Breast epithelium (tissue), 4 donors: ENCODE data around the gene RFPL4A. TPM values are rescaled to one million over a fixed set of nuclear protein-coding genes. Genes with fewer than 3 reads are reported as not detected.
"Not testable (repeated sequence)": the region's sequence is repeated elsewhere in the genome, so short reads cannot be mapped to it uniquely, and the experiment has no call there.

ENCODE experiments used
- DNase-seq, 2 donors: peaks; one replicate each; pipeline ENCODE4 v3.0.0-alpha.2; 2019; ENCODE audit warnings: low spot score in 2 of 2
- H3K27ac ChIP-seq, 2 donors: fragments of 200-600 bp; sonication (generic) in 1 of 2; one replicate each; pipeline ENCODE4 v1.5.1; 2016 to 2019; ENCODE audit warnings: mild to moderate bottlenecking in 1 of 2
- H3K27me3 ChIP-seq, 2 donors: fragments of 200-600 bp; sonication (generic) in 1 of 2; one replicate each; pipeline versions ENCODE4 v1.5.1 to v1.6.0; 2017 to 2019; ENCODE audit warnings: control low read depth in 1 of 2, mild to moderate bottlenecking in 1 of 2
- H3K36me3 ChIP-seq: fragments of 200-600 bp; one replicate; pipeline ENCODE4 v1.5.1; 2019
- H3K4me1 ChIP-seq, 2 donors: fragments of 200-600 bp; sonication (generic); one replicate each; pipeline ENCODE4 v1.5.1; 2016 to 2019; ENCODE audit warnings: control low read depth in 1 of 2
- H3K4me3 ChIP-seq, 3 donors: fragments of 200-600 bp; sonication (generic); 1 replicate in 2 of 3; 2 replicates in 1 of 3; pipeline ENCODE4 v1.5.1; 2016 to 2019; ENCODE audit warnings: mild to moderate bottlenecking in 3 of 3, moderate library complexity in 2 of 3
- H3K9me3 ChIP-seq, 2 donors: fragments of 200-600 bp; sonication (generic) in 1 of 2; one replicate each; pipeline ENCODE4 v1.5.1; 2016 to 2019; ENCODE audit warnings: control low read depth in 1 of 2
- POLR2A ChIP-seq: fragments of 450-650 bp; IDR thresholded peaks from one replicate; pipeline ENCODE4 v1.6.1; 2016; ENCODE audit warnings: antibody characterized with exemption, mild to moderate bottlenecking, moderate library complexity
- POLR2AphosphoS5 ChIP-seq, 3 donors: sonication (generic); formaldehyde crosslinking; IDR thresholded peaks; one replicate each; pipeline ENCODE4 v1.6.1; 2017; ENCODE audit warnings: antibody characterized with exemption in 3 of 3
- intact Hi-C: fragments of 100-400 bp; cut with DNase I; formaldehyde crosslinking; loops from one replicate; pipeline ENCODE4 v1.15.1; 2023; ENCODE audit warnings: low total_unique reads
- total RNA-seq, 3 donors: library from RNA; depleted of rRNA; stranded (reverse); fragments of >200 nt; gene quantifications; one replicate each; pipeline ENCODE4 v1.1.0, GENCODE V29; 2016
- TF ChIP-seq, protein P1 (sequence below), 3 donors: fragments of 450-650 bp; IDR thresholded peaks; one replicate each; pipeline ENCODE4 v1.5.1; 2016 to 2017; ENCODE audit warnings: antibody characterized with exemption in 3 of 3, mild to moderate bottlenecking in 3 of 3, moderate library complexity in 3 of 3

RFPL4A gene
- total RNA-seq, 3 donors from 2014 or later: not detected

- DNase-seq: no peak
- H3K36me3 ChIP-seq: no peaks in the 10 kb centered on the region
- no peaks in the 10 kb centered on the region for H3K4me1 ChIP-seq
- H3K27ac ChIP-seq: no peak overlapping the region
- intact Hi-C loops: no loop called here
- H3K9me3 ChIP-seq: peaks cover 0 to 19% of the 10 kb centered on the region in 2 donors
- no peak for TF ChIP-seq POLR2AphosphoS5 (IDR thresholded peaks at IDR 0.05)
- TF ChIP-seq, protein P1, sequence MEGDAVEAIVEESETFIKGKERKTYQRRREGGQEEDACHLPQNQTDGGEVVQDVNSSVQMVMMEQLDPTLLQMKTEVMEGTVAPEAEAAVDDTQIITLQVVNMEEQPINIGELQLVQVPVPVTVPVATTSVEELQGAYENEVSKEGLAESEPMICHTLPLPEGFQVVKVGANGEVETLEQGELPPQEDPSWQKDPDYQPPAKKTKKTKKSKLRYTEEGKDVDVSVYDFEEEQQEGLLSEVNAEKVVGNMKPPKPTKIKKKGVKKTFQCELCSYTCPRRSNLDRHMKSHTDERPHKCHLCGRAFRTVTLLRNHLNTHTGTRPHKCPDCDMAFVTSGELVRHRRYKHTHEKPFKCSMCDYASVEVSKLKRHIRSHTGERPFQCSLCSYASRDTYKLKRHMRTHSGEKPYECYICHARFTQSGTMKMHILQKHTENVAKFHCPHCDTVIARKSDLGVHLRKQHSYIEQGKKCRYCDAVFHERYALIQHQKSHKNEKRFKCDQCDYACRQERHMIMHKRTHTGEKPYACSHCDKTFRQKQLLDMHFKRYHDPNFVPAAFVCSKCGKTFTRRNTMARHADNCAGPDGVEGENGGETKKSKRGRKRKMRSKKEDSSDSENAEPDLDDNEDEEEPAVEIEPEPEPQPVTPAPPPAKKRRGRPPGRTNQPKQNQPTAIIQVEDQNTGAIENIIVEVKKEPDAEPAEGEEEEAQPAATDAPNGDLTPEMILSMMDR (IDR thresholded peaks at IDR 0.05): no peak
- TF ChIP-seq POLR2A: no peak
- H3K27me3 ChIP-seq: peaks cover 0 to 24% of the 10 kb centered on the region in 2 donors
- no peak overlapping the region for H3K4me3 ChIP-seq
Observed at GRCh38 chr19:55720214-55720746, 38.6 kb upstream of the RFPL4A start.

DNA sequence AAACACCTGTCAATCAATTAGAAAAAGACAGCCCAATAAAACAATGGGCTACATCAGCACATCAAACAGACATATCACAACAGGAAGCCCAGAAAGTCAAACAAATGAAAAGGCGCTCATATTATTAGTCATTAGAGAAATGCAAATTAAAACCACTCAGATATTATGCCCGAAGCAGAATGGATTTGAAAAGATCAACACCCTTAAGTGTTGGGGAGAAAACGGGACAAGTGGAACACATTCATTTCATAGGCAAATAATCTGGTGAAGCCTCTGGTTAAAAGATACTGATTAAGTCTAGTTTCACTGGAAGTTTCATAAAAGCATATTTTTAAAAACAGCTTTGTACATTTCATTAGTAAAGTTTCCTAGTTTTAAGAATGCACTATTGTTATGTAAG is 38.1 kb upstream of the RFPL4A start:
- H3K9me3 ChIP-seq: peaks cover 0 to 19% of the 10 kb centered on the region in 2 donors
- intact Hi-C loops: no loop called here
- H3K4me1 ChIP-seq: no peaks in the 10 kb centered on the region
- no peak for DNase-seq
- no peaks in the 10 kb centered on the region for H3K36me3 ChIP-seq
- no peak overlapping the region for H3K4me3 ChIP-seq
- TF ChIP-seq POLR2AphosphoS5 (IDR thresholded peaks at IDR 0.05) (no peak), POLR2A (no peak)
- TF ChIP-seq, protein P1 (IDR thresholded peaks at IDR 0.05): no peak
- H3K27ac ChIP-seq: no peak overlapping the region
- peaks cover 0 to 21% of the 10 kb centered on the region in 2 donors for H3K27me3 ChIP-seq

GRCh38 chr19:55723491-55723890 is 35.4 kb upstream of the RFPL4A start:
- H3K36me3 ChIP-seq: no peaks in the 10 kb centered on the region
- peaks cover 0 to 19% of the 10 kb centered on the region in 2 donors for H3K9me3 ChIP-seq
- TF ChIP-seq POLR2A (no peak), POLR2AphosphoS5 (IDR thresholded peaks at IDR 0.05) (no peak)
- TF ChIP-seq, protein P1 (IDR thresholded peaks at IDR 0.05): no peak
- no peak for DNase-seq
- peaks cover 0 to 12% of the 10 kb centered on the region in 2 donors for H3K27me3 ChIP-seq
- intact Hi-C loops: no loop called here
- no peaks in the 10 kb centered on the region for H3K4me1 ChIP-seq
- H3K27ac ChIP-seq: no peak overlapping the region
- no peak overlapping the region for H3K4me3 ChIP-seq

DNA sequence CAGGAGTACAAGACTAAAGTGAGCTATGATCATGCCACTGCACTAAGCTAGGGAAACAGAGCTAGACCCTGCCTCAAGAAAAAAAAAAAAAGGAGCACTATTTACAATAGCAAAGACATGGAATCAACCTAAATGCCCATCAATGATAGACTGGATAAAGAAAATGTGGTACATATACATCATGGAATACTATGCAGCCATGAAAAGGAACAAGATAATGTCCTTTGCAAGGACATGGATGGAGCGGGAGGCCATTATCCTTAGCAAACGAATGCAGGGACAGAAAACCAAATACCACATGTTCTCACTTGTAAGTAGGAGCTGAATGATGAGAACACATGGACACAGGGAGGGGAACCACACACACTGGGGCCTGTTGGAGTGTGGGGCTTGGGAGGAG is 28.5 kb upstream of the RFPL4A start:
- H3K27ac ChIP-seq, DNase-seq, H3K4me3 ChIP-seq, H3K36me3 ChIP-seq, H3K9me3 ChIP-seq, H3K27me3 ChIP-seq, H3K4me1 ChIP-seq, intact Hi-C loops: not testable (repeated sequence)

- intact Hi-C loops: no loop called here
- no peak for TF ChIP-seq POLR2AphosphoS5 (IDR thresholded peaks at IDR 0.05)
- Histone ChIP-seq H3K9me3 (no peaks in the 10 kb centered on the region), H3K27ac (no peak within 1 kb of the TSS), H3K36me3 (no peaks in the 10 kb centered on the region), H3K27me3 (no peaks in the 10 kb centered on the region), H3K4me1 (no peaks in the 10 kb centered on the region), H3K4me3 (no peak within 1 kb of the TSS)
- DNase-seq: no peak
Observed at GRCh38 chr19:55738302-55738701, 20.6 kb upstream of the RFPL4A start, which contains the start of gene NLRP9. TSS of gene NLRP9 (minus strand) at chr19:55738402. CDS start at chr19:55738374, 28 bp downstream.

GRCh38 chr19:55750715-55751114 is 8.2 kb upstream of the RFPL4A start:
- intact Hi-C loops: no loop called here
- H3K9me3 ChIP-seq: no peaks in the 10 kb centered on the region
- no peak overlapping the region for H3K4me3 ChIP-seq
- H3K27ac ChIP-seq: no peak overlapping the region
- H3K36me3 ChIP-seq: no peaks in the 10 kb centered on the region
- no peaks in the 10 kb centered on the region for H3K4me1 ChIP-seq
- TF ChIP-seq, protein P1 (IDR thresholded peaks at IDR 0.05): no peak
- TF ChIP-seq POLR2AphosphoS5 (IDR thresholded peaks at IDR 0.05) (no peak), POLR2A (no peak)
- DNase-seq: no peak
- H3K27me3 ChIP-seq: no peaks in the 10 kb centered on the region
